SU-DHL-6 (cell line): ENCODE data around the gene SVIL.

Experiments used
- H2AFZ ChIP-seq: fragments of 200-600 bp; sonication (generic); 2 replicates; pipeline ENCODE4 v1.6.1; 2014; ENCODE audit warnings: low read depth, mild to moderate bottlenecking, moderate library complexity, mixed read lengths, antibody characterized with exemption, low read length; ENCODE audit not compliant: severe bottlenecking
- H3F3A ChIP-seq: fragments of 200-600 bp; shearing (Covaris generic); 2 replicates; pipeline ENCODE4 v1.6.0; 2016; ENCODE audit warnings: antibody characterized with exemption, mild to moderate bottlenecking; ENCODE audit not compliant: insufficient read depth
- H3K27ac ChIP-seq: fragments of 200-600 bp; sonication (generic); 2 replicates; pipeline ENCODE4 v1.5.1; 2016; ENCODE audit warnings: low read depth, mild to moderate bottlenecking, low read length, moderate library complexity, mixed read lengths
- H3K27me3 ChIP-seq: fragments of 200-600 bp; sonication (generic), shearing (Covaris generic); 2 replicates; pipeline ENCODE4 v1.6.0; 2014; ENCODE audit warnings: mild to moderate bottlenecking, low read length
- H3K36me3 ChIP-seq: fragments of 200-600 bp; sonication (generic); 2 replicates; pipeline ENCODE4 v1.6.1; 2014; ENCODE audit warnings: mild to moderate bottlenecking, low read length, mixed read lengths
- H3K4me2 ChIP-seq: fragments of 300-600, 200-600 bp; shearing (Covaris generic), sonication (generic); 2 replicates; pipeline ENCODE4 v1.6.0; 2014; ENCODE audit warnings: low read length, low read depth, mild to moderate bottlenecking; ENCODE audit not compliant: poor library complexity, severe bottlenecking
- H3K4me3 ChIP-seq: fragments of 200-600 bp; sonication (generic); 2 replicates; pipeline ENCODE4 v1.5.1; 2014; ENCODE audit warnings: antibody characterized with exemption, low read length, mild to moderate bottlenecking, mixed read lengths; ENCODE audit not compliant: insufficient read depth, poor library complexity, severe bottlenecking
- H3K79me2 ChIP-seq: fragments of 200-600 bp; sonication (generic); 2 replicates; pipeline ENCODE4 v1.6.1; 2014; ENCODE audit warnings: mild to moderate bottlenecking, low read length, moderate library complexity; ENCODE audit not compliant: insufficient read depth
- H3K9ac ChIP-seq: fragments of 200-600 bp; sonication (generic); 2 replicates; pipeline ENCODE4 v1.7.0; 2014; ENCODE audit warnings: mild to moderate bottlenecking, low read length
- H3K9me2 ChIP-seq: fragments of 200-600 bp; sonication (generic); replicated peaks from 2 replicates; pipeline ENCODE4 v1.6.1; 2014; ENCODE audit warnings: low read length; ENCODE audit not compliant: insufficient read depth
- H3K9me3 ChIP-seq: fragments of 200-600 bp; sonication (generic); 2 replicates; pipeline ENCODE4 v1.6.1; 2014; ENCODE audit warnings: low read length, mixed read lengths; ENCODE audit not compliant: insufficient read depth
- H4K20me1 ChIP-seq: fragments of 200-600 bp; sonication (generic); 2 replicates; pipeline ENCODE4 v1.6.1; 2014; ENCODE audit warnings: low read depth, mild to moderate bottlenecking, antibody characterized with exemption, low read length, moderate library complexity, mixed read lengths
- CTCF ChIP-seq: fragments of 200-600 bp; sonication (generic); IDR thresholded peaks from one replicate; pipeline ENCODE4 v1.5.1; 2017; ENCODE audit warnings: antibody characterized with exemption, mild to moderate bottlenecking, low read length, moderate library complexity; ENCODE audit not compliant: insufficient read depth, poor library complexity, severe bottlenecking
- EZH2phosphoT487 ChIP-seq: fragments of 200-600 bp; sonication (generic), shearing (Covaris generic); conservative IDR thresholded peaks from 2 replicates; pipeline ENCODE4 v1.6.1; 2018; ENCODE audit warnings: mild to moderate bottlenecking, antibody characterized with exemption, low read length, moderate library complexity, mixed read lengths

SVIL gene

DNA sequence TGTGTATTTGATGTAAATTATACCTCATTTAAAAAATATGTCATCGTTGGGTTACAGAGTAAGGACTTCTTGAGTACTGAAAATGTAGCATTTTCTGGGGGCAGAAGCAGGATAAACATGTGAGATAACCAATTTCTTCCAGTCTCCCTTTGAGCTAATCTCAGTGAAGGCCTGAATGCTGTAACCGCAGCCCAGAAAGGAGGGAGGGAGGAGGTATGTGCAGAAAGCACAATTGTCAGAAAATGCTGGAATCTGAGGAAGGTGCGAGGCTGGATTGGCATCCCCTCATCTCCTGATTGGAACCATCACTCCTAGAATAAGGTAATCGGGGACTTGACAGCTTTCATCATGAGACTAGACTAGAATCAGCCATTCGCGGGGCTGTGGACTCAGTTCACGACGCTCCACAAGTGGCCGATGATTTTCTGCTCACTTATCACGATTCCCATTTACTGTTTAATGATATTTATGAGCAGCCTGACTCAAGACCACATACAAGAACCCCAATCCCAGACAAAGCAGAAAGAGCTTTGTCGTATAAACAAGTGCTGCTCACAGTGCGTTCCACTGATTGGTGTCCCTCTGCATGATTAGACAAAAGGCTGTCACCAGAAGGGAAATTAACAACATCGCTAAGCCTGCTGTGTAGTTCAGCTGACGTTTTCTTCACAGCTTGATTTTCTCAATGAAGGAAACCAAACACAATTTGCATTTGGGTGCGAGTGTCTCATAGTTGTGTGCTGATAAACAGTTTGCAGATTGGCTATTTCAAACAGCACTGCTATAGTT lies 93.2 kb downstream of the SVIL start:
- TF ChIP-seq EZH2phosphoT487 (no peak), CTCF (no peak)
- H3K36me3 ChIP-seq: no peaks in the 10 kb centered on the region

GRCh38 chr10:29540016-29540415 lies 94.8 kb downstream of the SVIL start:
- H3K9me2 ChIP-seq: no peaks in the 10 kb centered on the region
- no peak for TF ChIP-seq CTCF
- TF ChIP-seq EZH2phosphoT487: no peak
- H3K4me2 ChIP-seq: no peak overlapping the region
- no peak overlapping the region for H3K9ac ChIP-seq
- no peaks in the 10 kb centered on the region for H3K9me3 ChIP-seq
- no peaks in the 10 kb centered on the region for H4K20me1 ChIP-seq
- H3K79me2 ChIP-seq: no peaks in the 10 kb centered on the region
- no peak overlapping the region for H2AFZ ChIP-seq
- no peak overlapping the region for H3K4me3 ChIP-seq
- no peaks in the 10 kb centered on the region for H3K27me3 ChIP-seq
- no peaks in the 10 kb centered on the region for H3F3A ChIP-seq
- no peaks in the 10 kb centered on the region for H3K36me3 ChIP-seq
- no peak overlapping the region for H3K27ac ChIP-seq

More for the DNA sequence above, 93.2 kb downstream of the SVIL start:
- Histone ChIP-seq H3K9me2 (no peaks in the 10 kb centered on the region), H3K9ac (no peak overlapping the region), H3K9me3 (no peaks in the 10 kb centered on the region), H3K79me2 (no peaks in the 10 kb centered on the region), H3K4me2 (no peak overlapping the region), H2AFZ (no peak overlapping the region), H3K27me3 (no peaks in the 10 kb centered on the region), H4K20me1 (no peaks in the 10 kb centered on the region), H3K4me3 (no peak overlapping the region), H3K27ac (no peak overlapping the region), H3F3A (no peaks in the 10 kb centered on the region)

- Histone ChIP-seq H3F3A (no peaks in the 10 kb centered on the region), H3K27me3 (no peaks in the 10 kb centered on the region), H4K20me1 (no peaks in the 10 kb centered on the region), H2AFZ (no peak overlapping the region), H3K36me3 (no peaks in the 10 kb centered on the region), H3K9ac (no peak overlapping the region), H3K4me3 (no peak overlapping the region), H3K4me2 (no peak overlapping the region), H3K27ac (no peak overlapping the region), H3K9me3 (no peaks in the 10 kb centered on the region), H3K9me2 (no peaks in the 10 kb centered on the region), H3K79me2 (no peaks in the 10 kb centered on the region)
- TF ChIP-seq EZH2phosphoT487: no peak
- TF ChIP-seq CTCF: no peak
Measured at GRCh38 chr10:29539412-29539811, 95.4 kb downstream of the SVIL start.
